Keratinocyte (primary cell): ENCODE results near the gene CIDEC.

ENCODE experiments used
- CTCF ChIP-seq, 3 experiments: IDR thresholded peaks in 1 of 3; conservative IDR thresholded peaks in 1 of 3; optimal IDR thresholded peaks in 1 of 3; 2 replicates in 2 of 3; 3 replicates in 1 of 3; pipeline versions ENCODE3 to v1.5.1; 2011; ENCODE audit warnings: low read length in 3 of 3, mild to moderate bottlenecking in 3 of 3, moderate library complexity in 2 of 3, control low read depth in 1 of 3, inconsistent platforms in 1 of 3; ENCODE audit not compliant: insufficient read depth in 2 of 3; ENCODE audit errors: extremely low read depth in 1 of 3
- EZH2 ChIP-seq: IDR thresholded peaks from one replicate; pipeline ENCODE4 v1.6.1; 2012; ENCODE audit warnings: inconsistent platforms, mild to moderate bottlenecking, low read length, moderate library complexity

- TF ChIP-seq CTCF (optimal IDR thresholded peaks at IDR 0.05 in 1 of 3, IDR thresholded peaks at IDR 0.05 in 1 of 3, conservative IDR thresholded peaks at IDR 0.05 in 1 of 3; ENCODE audit: extremely low read depth in 1 of 3, insufficient read depth in 2 of 3, low read length in 3 of 3): no peak
- TF ChIP-seq EZH2: no peak
Observed at GRCh38 chr3:9912294-9912935, 32.4 kb upstream of the CIDEC start.
